TTC549 (cell line): ENCODE data around the gene GTF3C2.

Experiments
- FAIRE-seq: peaks from 2 replicates; lab custom pipeline; 2012; peaks lifted over from hg19 to GRCh38; lab: Jason Lieb, UNC

The GTF3C2 gene, protein sequence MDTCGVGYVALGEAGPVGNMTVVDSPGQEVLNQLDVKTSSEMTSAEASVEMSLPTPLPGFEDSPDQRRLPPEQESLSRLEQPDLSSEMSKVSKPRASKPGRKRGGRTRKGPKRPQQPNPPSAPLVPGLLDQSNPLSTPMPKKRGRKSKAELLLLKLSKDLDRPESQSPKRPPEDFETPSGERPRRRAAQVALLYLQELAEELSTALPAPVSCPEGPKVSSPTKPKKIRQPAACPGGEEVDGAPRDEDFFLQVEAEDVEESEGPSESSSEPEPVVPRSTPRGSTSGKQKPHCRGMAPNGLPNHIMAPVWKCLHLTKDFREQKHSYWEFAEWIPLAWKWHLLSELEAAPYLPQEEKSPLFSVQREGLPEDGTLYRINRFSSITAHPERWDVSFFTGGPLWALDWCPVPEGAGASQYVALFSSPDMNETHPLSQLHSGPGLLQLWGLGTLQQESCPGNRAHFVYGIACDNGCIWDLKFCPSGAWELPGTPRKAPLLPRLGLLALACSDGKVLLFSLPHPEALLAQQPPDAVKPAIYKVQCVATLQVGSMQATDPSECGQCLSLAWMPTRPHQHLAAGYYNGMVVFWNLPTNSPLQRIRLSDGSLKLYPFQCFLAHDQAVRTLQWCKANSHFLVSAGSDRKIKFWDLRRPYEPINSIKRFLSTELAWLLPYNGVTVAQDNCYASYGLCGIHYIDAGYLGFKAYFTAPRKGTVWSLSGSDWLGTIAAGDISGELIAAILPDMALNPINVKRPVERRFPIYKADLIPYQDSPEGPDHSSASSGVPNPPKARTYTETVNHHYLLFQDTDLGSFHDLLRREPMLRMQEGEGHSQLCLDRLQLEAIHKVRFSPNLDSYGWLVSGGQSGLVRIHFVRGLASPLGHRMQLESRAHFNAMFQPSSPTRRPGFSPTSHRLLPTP

DNA sequence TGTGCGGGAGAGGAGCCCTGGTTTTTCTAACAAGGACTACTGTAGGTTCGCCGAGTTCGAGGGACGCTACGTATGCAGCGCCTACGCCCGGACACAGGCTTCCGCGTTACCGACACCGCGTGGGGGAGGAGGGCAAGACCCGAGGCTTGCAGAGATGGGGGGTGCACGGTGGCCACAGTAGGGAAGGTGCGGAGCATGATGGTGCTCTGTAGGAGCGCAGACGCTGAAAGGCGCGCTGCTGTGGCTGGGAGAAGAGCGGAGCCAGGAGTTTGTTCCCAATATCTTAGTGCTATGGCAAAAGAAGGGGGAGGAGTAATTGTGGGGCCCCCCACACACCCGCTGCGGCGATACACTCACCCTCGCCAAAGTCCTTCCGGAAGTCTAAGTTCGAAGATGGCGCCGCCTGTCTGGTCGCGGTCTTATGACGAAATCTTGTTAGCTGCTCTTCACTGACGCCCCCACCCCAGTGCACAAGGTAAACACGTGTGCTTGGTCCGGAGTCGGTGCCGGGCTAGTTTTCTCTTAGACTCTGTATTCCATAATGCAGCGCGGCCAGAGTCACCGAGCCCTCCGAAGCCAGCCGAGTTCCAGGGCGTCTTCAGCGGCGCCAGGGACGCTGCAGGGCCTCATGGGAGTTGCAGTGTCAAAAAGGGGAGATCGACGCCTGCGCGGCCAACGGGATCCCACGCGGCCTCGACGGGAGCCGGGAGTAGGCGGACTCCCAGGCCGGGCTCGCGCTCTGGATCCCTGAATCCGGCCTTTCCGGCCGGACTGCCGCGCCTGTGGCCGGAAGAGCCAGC, at the start of gene GTF3C2:
Gene GTF3C2 (minus strand): TSS at position 383 of the 800 bp plus-strand sequence. CDS start 13,210 bp downstream, outside the sequence.
- FAIRE-seq, result peak; percentile 96

DNA sequence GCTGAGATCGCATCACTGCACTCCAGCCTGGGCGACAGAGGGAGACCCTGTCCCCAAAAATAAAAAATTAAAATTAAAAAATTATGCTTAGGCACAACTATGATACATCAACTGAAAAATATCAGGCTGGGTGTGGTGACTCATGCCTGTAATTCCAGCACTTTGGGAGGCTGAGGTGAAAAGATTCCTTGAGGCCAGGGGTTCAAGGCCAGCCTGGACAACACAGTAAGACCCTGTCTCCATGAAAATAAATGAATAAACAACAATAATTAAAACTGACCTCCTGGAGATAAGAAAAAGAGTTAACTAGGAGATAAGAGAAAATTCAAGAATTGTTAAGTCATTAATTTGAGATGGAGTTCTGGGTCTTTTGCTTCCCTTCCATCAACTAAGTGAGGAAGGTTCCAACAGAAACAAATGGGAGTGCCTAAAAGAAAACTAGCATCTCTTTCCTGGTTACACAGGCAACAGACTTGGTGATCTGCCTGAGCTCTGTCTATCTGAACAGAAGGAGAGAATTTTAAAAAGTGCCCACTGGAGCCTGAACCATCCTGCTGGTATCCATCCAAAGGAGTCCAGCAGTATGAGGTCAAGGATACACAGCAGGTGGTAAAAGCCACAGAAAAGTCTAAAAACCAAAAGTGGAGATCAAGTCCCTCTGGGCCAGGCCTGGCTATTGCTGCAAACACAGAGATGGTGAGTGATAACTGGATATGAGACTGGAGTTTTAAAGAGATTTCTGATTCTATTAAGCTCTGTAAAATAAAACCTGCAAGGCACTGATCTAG, 44.0 kb upstream of the GTF3C2 start:
- no peak for FAIRE-seq

DNA sequence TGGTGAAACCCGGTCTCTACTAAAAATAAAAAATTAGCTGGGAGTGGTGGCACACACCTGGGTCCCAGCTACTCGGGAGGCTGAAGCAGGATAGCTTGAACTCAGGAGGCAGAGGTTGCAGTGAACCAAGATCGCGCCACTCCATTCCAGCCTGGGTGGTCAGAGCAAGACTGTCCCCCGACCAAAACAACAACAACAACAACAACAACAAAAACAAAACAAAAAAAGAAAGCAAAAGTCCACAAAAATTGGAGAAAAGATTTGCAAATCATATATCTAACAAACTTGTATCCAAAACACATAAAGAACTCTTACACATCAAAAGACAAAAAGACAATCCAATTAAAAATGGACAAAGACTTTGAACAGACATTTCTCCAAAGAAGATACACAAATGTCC, 42.4 kb upstream of the GTF3C2 start:
- no peak for FAIRE-seq

DNA sequence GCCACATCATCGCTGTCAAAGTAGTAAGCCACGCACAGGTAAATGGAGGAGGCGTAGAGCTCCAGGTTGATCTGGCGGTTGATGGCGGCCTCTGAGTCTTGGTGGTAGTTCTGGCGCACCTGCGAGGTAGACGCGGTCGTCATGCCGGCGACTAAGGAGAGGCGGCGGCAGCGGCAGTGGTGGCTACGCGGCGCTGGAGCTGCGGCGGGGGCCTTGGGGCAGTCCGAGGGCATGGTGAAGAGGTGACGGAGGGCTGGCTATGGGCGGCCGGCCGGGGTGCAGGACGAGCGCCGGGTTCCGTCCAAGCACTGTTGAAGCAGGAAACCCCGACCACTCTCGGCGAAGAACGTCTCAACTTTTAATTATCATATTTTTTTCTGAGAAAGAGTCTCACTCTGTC, 36.7 kb upstream of the GTF3C2 start:
- FAIRE-seq, result no peak

DNA sequence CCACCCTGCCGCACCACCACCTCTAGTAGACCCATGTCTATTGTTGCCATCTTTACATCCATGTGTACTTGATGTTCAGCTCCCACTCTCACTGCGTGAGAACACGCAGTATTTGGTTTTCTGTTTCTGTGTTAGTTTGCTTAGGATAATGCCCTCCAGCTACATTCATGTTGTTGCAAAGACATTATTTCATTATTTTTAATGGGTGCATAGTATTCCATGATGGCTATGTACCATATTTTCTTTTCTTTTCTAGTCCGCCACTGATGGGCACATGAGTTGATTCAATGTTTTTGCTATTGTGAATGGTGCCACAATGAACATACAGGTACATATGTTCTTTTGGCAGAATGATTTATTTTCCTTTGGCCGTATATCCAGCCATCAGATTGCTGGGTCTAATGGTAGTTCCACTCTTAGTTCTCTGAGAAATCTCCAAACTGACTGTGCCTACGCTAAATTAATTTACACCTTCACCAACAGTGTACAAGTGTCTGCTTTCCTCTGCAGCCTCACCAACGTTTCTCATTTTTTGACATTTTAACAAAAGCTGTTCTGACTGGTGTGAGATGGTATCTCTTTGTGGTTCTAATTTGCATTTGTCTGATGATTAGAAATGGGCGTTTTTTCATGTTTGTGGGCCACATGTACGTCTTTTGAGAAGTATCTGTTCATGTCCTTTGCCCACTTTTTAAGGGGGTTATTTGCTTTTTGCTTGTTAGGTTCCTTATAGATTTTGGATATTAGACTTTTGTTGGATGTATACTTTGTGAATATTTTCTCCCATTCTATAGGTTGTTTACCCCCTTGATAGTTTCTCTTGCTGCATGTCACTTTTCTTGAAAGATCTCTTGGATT, 34.5 kb upstream of the GTF3C2 start:
- no peak for FAIRE-seq

DNA sequence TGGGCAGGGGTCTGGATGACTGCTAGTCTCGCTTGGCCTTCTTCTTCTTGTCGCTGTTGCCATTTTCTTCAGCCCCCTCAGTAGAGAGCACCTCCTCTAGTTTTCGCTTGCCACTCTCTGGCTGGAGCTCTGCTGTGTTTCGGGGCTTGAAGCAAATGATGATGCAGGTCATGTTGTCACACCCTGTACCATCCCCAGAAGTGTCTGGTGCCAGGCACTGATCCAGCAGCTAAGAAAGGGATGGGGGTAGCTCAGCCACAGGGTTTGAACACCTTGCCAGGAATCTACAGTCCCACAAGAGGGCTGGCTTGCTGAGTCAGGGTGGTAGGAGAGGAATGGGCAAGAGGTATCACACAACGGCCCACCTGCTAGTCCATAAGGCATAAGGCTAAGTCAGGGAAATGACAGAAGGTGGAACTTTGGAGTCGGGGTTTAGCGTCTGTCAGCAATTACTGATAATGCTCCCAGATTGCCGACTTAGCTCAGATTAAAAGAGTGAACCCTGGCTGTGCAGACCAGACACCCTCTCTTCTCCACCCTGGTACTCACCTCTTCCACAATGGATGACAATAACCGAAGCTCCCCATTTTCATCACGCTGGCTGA, 25.1 kb upstream of the GTF3C2 start:
- no peak for FAIRE-seq

DNA sequence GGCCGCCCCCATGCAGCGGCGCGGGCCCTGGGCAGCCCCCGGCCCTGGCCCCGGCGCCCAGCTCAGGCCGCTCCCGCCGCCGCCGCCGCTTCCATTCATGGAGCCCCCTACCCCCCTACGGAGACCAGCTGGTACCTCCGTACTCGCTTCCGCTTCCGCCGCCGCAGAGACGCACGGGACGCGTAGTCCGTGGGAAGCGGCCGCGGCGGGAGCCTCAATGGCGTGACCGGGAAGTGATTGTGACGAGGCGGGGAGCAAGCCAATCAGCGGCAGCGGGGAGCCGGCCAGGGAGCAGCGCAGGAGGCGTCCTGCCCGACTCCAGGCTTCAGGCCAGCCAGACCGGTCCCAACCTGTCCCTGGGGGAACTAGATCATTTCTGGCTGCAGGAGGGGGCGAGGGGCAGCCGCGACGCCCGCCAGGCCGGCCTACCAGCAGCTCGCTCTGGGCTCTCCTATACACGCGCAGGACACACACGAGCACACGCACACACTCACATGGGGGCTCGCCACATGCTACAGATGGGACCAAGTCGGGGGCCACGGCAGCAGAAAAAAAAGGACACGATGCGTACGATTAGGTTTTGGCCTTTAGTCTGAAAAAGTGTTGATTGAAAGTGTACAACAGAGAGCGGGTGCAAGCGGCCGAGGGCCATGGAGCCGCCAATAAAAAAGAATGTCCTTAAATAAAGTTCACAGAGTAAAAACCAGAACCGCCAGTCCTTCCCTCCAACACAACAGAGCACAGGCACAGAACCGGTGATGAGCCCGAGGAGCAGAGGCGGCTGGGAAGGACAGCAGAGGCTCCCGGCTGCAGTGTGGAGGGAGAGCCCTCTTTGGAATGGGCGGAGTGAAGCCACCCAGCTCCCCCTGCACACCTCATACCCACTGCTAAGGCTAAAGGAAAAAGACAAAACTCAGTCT, 24.3 kb upstream of the GTF3C2 start, which contains the start of gene ZNF513:
Gene ZNF513 (minus strand): TSS at position 109 of the 920 bp plus-strand sequence. CDS start 208 bp downstream, outside the sequence.
- FAIRE-seq, result peak; percentile 88

DNA sequence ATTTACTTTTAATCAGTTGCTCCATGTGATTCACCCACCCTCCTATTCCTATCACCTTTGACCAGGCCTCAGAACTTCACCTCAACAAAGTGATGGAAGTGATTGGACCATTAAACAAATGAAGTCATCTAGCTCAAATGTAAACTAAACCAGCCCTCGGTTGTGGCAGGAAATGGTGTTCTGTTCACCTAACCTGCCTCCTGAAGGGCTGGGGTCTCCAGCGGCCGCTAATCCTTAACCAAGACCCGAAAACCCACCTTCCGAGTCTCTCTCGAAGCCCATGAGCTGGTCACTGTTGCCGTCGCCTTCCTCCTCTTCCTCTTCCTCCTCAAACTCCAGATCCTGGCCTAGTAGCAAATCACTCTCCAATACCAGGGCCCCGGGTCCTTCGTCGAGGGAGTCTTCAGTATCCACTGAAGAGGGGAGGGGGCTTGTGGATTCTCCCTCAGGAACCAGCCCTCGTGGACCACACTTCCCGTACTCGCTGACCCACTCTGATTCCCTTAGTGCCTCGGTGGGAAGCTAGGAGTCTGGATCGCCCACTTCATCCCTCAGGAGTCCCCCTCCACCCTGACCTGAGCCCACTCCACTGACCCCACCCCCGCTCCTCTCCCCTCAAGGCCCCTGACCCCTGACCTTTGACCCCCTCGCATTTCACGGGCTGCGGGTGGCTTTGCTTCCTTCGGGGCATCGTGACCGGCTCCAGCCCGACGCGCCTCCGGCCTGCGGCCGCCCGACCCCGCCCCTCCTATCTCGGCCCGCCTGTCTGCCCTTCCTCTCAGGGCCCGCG, 23.5 kb upstream of the GTF3C2 start:
- FAIRE-seq, result no peak

DNA sequence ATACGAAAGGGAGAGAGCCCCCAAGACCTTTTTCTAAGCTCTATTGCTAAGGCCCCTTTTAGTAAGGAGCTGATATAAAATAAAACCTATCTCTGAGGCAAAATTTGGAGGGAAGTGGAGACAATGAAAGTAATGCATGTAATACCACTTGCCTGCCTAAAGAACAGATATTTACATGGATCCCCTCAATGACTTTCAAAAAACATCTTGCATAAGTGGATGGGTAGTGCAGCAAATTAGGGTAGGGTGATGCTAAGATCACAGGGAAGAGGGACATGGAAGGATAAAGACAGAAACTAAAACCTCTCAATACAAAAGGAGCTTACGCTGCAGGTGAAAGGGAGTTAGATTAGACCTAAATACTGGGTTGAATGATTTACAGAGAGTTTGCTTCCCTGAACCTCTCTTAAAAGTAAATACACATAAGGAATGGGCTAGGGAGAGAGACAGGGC, 22.8 kb upstream of the GTF3C2 start:
- FAIRE-seq, result no peak

DNA sequence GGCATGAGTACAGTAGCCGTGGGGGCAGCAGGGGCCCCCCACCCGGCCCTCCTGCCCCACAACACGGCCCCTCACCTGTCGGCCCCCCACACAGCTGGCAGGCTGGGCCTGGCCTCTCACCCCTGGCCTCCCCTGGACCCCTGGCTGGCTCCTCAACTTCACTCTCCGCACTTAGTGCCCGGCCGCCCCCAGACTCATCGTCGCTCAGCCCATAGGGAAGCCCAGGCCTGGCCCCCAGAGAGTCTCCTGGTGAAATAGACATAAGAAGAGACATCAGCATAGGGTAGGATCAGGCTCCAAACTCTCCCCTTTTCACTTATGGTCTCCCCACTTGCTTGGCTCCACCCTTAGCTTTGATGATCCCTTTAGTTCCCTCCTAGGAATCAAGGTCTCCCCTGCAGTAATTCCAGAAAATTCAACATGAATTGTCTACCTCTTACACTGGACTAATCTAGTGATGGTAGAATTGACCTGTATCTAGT, 22.3 kb upstream of the GTF3C2 start:
- FAIRE-seq, result no peak

DNA sequence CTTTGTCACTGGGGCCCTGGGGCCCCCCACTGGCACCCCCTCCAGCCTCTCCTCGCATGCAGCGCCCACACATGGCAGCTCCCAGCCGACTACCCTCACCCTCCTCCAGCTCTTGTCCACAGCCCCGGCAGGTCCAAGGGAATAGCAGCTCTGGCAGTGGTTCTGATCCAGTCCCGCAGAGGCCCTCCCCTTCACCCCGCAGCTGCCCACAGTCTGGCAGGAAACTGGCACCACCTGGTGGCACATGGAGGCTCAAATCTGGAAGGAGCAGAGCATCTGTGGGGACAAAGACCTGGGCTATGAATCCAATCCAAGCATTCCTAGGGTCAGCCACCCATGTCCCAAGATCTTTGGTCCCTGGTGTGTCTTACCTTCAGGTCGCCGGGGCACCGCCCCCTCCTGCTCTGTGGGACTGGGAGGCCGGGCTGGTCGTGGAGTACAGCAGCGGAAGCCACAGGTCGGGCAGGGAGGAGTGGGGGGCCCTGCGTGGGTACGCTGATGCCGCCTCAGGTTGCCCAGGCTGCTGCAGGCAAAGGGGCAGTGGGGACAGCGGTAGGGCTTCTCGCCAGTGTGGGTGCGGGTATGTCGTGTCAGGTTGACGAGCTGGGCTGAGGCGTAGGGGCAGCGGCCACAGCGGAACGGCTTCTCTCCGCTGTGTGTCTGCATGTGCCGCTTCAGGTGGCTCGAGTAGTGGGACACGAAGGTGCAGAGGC, 21.7 kb upstream of the GTF3C2 start:
- no peak for FAIRE-seq

DNA sequence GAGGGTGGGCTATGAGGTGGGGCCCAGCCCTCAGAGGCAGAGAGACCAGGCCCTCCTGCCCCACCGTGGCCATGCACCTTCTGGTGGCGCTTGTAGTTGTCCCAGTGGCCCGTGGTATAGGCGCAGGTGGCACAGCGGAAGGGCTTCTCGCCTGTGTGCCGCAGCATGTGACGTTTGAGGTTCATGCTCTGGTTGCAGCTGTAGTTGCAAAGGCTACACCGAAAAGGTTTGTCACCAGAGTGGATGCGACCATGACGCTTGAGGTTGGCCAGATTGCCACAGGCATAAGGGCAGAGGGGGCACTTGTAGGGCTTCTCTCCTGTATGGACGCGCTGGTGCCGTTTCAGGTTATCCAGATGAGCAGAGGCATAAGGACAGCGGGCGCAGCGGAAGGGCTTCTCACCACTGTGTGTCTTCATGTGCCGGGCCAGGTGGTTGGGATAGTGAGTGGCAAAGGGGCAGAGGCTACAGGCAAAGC, 21.1 kb upstream of the GTF3C2 start:
- FAIRE-seq, result no peak

DNA sequence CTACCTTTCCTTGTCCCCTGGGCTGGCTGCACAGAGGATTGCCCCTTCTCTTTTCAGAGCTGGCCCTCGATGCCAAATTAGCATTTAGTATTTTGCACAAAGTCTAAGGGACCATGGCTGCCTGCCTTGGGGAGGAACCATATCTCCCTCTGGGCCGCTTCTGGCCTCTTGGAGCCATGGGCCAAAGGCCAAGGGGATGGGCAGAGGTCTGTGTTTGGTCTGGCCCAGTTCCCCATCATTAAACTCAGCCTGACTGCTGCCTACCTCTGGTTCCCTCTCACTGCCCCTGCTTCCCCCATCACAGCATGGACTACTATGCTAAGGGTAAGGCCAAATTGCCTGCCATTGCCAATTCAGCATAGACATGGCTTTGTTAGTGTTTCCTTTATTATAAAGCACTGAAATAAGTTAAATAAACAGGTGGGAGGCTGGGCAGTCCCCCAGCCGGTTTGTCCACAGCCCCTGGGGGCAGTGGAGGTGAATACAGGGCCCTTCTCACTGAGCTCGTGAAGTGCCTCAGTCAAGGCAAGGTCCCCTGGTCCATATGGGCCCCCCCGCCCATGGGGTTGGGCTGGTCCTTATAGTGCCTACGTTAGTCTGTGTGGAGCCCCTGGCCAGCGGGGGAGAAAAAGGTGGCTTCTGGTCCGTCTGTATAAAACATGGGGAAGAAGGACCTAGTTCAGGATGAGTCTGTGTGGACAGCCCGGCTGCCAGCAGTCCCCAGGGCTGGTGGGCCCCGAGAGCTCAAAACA, 20.5 kb upstream of the GTF3C2 start:
- no peak for FAIRE-seq

DNA sequence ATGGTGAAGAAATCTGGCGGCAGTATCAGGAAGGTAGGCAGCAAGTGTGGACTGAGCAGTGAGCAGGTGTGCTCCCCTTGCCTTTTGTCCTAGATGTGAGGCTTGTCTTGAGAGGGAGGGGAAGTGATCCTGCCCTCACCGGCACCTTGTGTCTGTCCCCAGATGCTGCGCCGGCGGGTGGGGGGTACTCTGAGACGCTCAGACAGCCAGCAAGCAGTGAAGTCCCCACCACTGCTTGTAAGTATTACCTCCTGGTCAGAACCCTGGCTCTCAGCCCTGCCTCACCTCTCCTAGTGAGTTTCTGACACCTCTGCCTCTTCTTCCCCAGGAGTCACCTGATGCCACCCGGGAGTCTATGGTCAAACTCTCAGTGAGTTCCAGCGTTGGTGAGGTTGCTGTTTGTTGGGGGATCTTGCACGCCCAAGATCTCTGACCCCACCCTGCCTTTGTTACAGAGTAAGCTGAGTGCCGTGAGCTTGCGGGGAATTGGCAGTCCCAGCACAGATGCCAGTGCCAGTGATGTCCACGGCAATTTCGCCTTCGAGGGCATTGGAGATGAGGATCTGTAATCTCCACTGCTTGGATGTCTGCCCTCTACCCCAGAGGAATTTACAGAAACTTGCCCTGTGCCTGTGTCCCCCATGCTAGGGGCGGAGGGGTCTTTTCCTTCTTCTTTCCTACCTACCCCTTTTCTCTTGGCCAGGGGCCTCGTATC, 19.7 kb upstream of the GTF3C2 start:
- FAIRE-seq, result no peak

DNA sequence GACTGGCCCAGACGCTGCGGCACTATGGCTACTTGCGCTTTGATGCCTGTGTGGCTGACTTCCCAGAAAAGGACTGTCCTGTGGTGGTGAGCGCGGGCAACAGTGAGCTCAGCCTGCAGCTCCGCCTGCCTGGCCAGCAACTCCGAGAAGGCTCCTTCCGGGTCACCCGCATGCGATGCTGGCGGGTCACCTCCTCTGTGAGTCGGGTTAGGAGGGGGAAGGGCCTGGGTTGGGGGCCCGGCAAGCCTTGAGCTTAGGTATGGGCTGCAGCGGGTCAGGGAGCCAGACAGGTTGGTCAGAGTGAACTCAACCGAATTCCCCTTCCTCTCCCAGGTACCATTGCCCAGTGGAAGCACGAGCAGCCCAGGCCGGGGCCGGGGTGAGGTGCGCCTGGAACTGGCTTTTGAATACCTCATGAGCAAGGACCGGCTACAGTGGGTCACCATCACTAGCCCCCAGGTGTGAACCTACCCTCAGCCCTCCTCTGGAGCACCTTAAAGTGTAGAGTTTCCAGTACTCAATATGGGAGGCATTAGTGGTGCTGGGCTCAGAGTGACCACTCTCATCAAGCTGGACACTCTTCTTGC, 19.0 kb upstream of the GTF3C2 start:
- no peak for FAIRE-seq
